SJSA1 (cell line): ENCODE results near the gene PDLIM7. TPM values are rescaled to one million over a fixed set of nuclear protein-coding genes. Genes with fewer than 3 reads are reported as not detected.
A peak's percentile ranks its signal among the peaks of the same experiment; 100 is the strongest.

Experiments used
- DNase-seq, 2 experiments: peaks; one replicate each; pipeline ENCODE4 v3.0.0-alpha.2; 2015 to 2020; ENCODE audit warnings: low spot score in 2 of 2, low read depth in 1 of 2
- H3K27ac ChIP-seq: fragments of 250-450 bp; sonication (Bioruptor Pico); 2 replicates; pipeline ENCODE4 v1.5.1; 2020; ENCODE audit warnings: mild to moderate bottlenecking, moderate library complexity
- H3K27me3 ChIP-seq: fragments of 250-450 bp; sonication (Bioruptor Pico); replicated peaks from 2 replicates; pipeline ENCODE4 v1.5.1; 2020; ENCODE audit warnings: mild to moderate bottlenecking, moderate library complexity
- H3K36me3 ChIP-seq: fragments of 250-450 bp; sonication (Bioruptor Pico); 2 replicates; pipeline ENCODE4 v1.5.1; 2020; ENCODE audit warnings: mild to moderate bottlenecking
- H3K4me1 ChIP-seq: fragments of 250-450 bp; sonication (Bioruptor Pico); replicated peaks from 2 replicates; pipeline ENCODE4 v1.6.1; 2021; ENCODE audit warnings: mild to moderate bottlenecking
- H3K4me3 ChIP-seq: fragments of 250-450 bp; sonication (Bioruptor Pico); 2 replicates; pipeline ENCODE4 v1.5.1; 2020; ENCODE audit warnings: mild to moderate bottlenecking
- H3K9me3 ChIP-seq: fragments of 250-450 bp; sonication (Bioruptor Pico); replicated peaks from 2 replicates; pipeline ENCODE4 v1.5.1; 2020; ENCODE audit warnings: mild to moderate bottlenecking
- total RNA-seq: library from RNA; depleted of rRNA; stranded (reverse); fragments of >200 nt; shearing (Covaris generic); gene quantifications from 2 replicates; pipeline ENCODE4 v1.2.3, GENCODE V29; 2014

Gene PDLIM7
- total RNA-seq, 1 experiment from 2014 or later = 274 TPM

DNA sequence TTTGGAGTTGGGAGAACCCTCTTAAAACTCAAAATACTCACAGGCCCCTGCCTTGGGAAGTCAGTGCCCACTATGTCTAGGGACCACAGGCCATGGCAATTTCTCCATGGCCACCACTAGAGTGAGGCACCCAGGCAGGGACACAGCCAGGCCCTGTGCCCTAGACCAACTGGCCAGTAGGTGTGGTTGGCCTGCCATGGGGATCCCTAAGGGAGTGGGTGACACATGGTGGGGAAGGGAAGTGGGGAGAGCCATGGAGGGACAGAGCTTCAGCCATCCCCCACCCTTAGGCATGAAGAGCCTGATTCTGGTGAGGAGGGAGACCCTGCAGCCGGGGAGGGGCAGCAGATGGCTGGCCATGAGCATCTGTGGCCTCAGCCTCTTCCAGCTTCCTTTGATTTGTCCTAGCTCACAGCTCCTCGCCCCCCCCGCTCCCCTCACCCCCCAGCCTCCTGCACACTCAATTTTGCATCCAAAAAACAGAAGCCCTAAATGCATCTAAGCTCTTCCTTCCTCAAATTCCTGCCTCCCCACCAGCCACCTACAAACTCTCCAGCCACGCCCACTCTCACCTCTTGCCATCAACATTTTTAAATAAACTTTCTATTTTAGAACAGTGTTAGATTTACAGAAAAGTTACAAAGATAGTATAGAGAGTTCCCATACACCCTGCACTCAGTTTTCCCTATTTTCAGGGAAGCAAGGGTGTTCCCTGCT, 22.4 kb downstream of the PDLIM7 start:
- no peak for DNase-seq
- peaks cover 45% of the 10 kb centered on the region for H3K4me1 ChIP-seq
- H3K36me3 ChIP-seq = peaks cover 55% of the 10 kb centered on the region
- no peaks in the 10 kb centered on the region for H3K27me3 ChIP-seq
- H3K27ac ChIP-seq = no peak overlapping the region
- no peaks in the 10 kb centered on the region for H3K9me3 ChIP-seq
- H3K4me3 ChIP-seq = no peak overlapping the region

- Histone ChIP-seq H3K27ac (no peak overlapping the region), H3K27me3 (no peaks in the 10 kb centered on the region), H3K36me3 (peaks cover 54% of the 10 kb centered on the region), H3K9me3 (no peaks in the 10 kb centered on the region), H3K4me3 (no peak overlapping the region), H3K4me1 (peaks cover 55% of the 10 kb centered on the region)
- DNase-seq = no peak
Observed at GRCh38 chr5:177474002-177474476, 23.4 kb downstream of the PDLIM7 start.

GRCh38 chr5:177473443-177474001, 23.9 kb downstream of the PDLIM7 start, which contains the start of gene DBN1:
TSS of gene DBN1 (minus strand) at chr5:177473634. CDS start at chr5:177473521, 113 bp downstream.
- Histone ChIP-seq H3K27ac (no peak within 1 kb of the TSS; the same call in 1 of the 2 replicates), H3K9me3 (no peaks in the 10 kb centered on the region), H3K4me3 (peak within 1 kb of the TSS; percentile 78), H3K27me3 (no peaks in the 10 kb centered on the region), H3K36me3 (peaks cover 54% of the 10 kb centered on the region), H3K4me1 (peaks cover 60% of the 10 kb centered on the region)
- DNase-seq = no peak

GRCh38 chr5:177472460-177473442, 24.7 kb downstream of the PDLIM7 start:
- H3K27me3 ChIP-seq = no peaks in the 10 kb centered on the region
- H3K4me1 ChIP-seq = peaks cover 63% of the 10 kb centered on the region
- peak overlapping the region; percentile 78 for H3K4me3 ChIP-seq
- H3K36me3 ChIP-seq = peaks cover 52% of the 10 kb centered on the region
- no peak for DNase-seq
- no peaks in the 10 kb centered on the region for H3K9me3 ChIP-seq
- H3K27ac ChIP-seq = no peak overlapping the region; the same call in 1 of the 2 replicates

DNA sequence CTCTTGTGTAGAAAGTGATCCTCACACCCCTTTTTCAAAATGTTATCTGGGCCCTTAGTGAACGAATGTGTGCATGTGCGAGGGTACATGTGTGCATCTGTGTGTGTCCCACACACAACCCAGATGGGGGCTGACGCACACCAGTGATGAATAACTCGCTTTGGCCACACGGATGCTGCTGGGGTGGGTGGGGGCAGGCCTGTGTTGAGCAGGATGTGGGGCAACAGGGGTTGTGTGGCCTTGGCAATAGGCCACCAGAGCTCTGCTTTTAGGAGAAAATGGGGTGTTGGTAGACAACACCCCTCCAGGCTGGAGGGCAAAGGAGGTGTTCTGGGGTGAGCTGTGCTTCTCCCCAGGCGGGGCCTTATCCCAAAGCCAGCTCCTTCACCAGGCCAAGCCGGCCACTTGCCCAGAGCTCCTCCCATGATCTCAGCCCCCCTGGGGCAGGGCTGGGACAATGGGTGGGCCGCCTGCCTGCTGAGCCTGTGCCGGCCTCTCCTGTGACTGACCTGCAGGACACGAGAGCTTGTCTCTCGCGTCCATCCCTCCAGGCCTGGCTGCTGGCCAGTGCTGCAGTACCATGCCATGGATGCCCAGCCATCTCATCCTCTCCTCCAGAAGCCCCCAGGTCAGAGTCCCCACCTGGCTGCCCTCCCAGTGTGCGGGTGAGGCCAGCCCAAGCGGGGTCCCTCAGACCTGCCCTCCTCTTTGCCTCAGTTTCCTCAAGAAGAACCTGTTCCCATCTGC, 25.6 kb downstream of the PDLIM7 start:
- peaks cover 56% of the 10 kb centered on the region for H3K4me1 ChIP-seq

GRCh38 chr5:177470759-177471536, 26.5 kb downstream of the PDLIM7 start:
- H3K9me3 ChIP-seq = no peaks in the 10 kb centered on the region
- H3K27me3 ChIP-seq = no peaks in the 10 kb centered on the region
- DNase-seq = no peak
- peak overlapping the region; percentile 35 for H3K27ac ChIP-seq
- H3K4me1 ChIP-seq = peaks cover 50% of the 10 kb centered on the region
- H3K4me3 ChIP-seq = no peak overlapping the region
- peaks cover 68% of the 10 kb centered on the region for H3K36me3 ChIP-seq

More for the DNA sequence above, 25.6 kb downstream of the PDLIM7 start:
- H3K27me3 ChIP-seq = no peaks in the 10 kb centered on the region
- peaks cover 59% of the 10 kb centered on the region for H3K36me3 ChIP-seq
- peak overlapping the region; percentile 78 for H3K4me3 ChIP-seq
- peak overlapping the region; percentile 35 for H3K27ac ChIP-seq
- no peak for DNase-seq
- H3K9me3 ChIP-seq = no peaks in the 10 kb centered on the region

DNA sequence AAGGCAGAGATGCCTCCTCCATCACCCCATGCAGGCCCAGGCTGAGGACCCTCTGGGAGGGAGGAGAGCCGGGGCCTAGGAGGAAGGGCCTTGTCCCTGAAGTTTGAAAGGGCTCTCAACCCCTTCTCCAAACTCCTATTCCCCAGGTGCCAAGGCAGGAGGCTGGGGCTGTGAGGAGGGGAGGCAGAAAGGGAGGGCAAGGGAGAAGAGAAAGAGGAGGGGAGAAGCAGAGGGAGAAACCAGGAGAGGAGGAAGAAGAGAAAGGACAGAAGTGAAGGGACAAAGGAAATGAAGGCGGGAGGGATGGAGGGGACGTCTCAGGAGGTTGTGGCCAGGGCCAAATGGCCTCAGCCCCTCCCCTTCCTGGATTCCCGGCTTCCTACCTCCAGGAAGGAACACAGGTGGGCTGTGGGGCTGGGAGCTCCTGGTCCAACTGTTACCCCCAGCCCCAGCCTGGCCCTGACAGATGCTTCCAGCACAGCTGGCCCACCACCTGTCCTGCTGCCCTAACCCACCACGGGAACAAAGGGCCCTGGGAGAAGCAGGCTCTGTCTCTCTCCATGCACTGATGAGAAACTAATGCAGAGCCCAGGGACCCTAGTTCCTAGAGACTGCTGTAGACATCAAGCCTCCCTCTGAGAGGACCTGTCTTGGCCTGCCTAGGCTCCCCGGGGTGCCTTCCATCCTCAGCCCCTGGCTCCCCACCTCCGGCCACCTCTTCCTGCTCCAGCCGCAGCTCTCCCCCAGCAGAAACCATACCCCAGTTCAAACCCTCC, 27.5 kb downstream of the PDLIM7 start:
- no peak for DNase-seq
- Histone ChIP-seq H3K4me3 (no peak overlapping the region), H3K4me1 (peaks cover 46% of the 10 kb centered on the region), H3K9me3 (no peaks in the 10 kb centered on the region), H3K27me3 (no peaks in the 10 kb centered on the region), H3K36me3 (peaks cover 77% of the 10 kb centered on the region), H3K27ac (no peak overlapping the region)

GRCh38 chr5:177468685-177469628, 28.4 kb downstream of the PDLIM7 start:
- peak overlapping the region; percentile 11; the same call in 1 of the 2 replicates for H3K27ac ChIP-seq
- peaks cover 46% of the 10 kb centered on the region for H3K4me1 ChIP-seq
- peaks cover 81% of the 10 kb centered on the region for H3K36me3 ChIP-seq
- DNase-seq = no peak
- no peak overlapping the region for H3K4me3 ChIP-seq
- no peaks in the 10 kb centered on the region for H3K27me3 ChIP-seq
- no peaks in the 10 kb centered on the region for H3K9me3 ChIP-seq

- peaks cover 86% of the 10 kb centered on the region for H3K36me3 ChIP-seq
- no peaks in the 10 kb centered on the region for H3K27me3 ChIP-seq
- H3K4me3 ChIP-seq = no peak overlapping the region
- no peak for DNase-seq
- H3K9me3 ChIP-seq = no peaks in the 10 kb centered on the region
- no peak overlapping the region for H3K27ac ChIP-seq
- H3K4me1 ChIP-seq = peaks cover 46% of the 10 kb centered on the region
Observed at GRCh38 chr5:177468329-177468684, 29.1 kb downstream of the PDLIM7 start.

DNA sequence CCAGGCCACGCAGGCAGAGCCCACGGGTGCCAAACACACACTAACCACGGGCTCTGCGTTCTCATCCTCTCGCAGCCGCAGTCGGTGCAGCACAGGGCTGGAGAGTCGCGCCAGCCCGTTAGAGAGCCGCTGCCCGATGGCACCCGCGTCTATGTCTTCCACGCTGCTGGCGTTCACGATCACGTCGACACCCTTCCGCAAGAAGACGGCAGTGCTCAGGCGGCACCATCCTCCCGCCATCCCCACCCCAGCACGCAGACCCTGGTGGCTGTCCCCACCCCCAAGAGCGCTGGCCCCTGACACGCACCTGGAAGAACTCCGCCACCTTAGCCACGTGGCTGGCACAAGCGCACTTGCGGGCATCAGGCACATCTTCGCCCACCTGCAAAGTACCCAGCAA, 30.0 kb downstream of the PDLIM7 start:
- no peak for DNase-seq
- Histone ChIP-seq H3K9me3 (no peaks in the 10 kb centered on the region), H3K27ac (no peak overlapping the region), H3K4me3 (no peak overlapping the region), H3K27me3 (no peaks in the 10 kb centered on the region), H3K36me3 (peaks cover 84% of the 10 kb centered on the region), H3K4me1 (peaks cover 43% of the 10 kb centered on the region)

DNA sequence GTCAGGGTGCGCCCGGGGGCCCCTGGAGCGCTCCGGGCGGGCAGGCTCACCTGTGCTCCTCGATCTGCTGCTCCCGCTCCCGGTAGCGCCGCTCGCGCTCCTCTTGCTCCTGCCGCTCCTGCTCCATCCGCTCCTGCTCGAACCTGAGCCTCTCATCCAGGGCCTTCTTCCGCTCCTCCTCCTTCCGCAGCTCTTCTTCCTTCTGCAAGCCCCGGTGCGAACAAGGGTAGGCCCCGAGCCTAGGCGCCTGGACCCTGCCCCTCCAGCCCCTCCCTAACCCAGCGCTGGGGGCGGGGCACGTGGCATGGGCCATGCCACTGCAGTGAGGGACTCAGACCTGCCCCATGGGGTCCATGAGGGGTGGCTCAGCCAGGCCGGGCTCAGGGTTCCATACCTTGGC, 30.5 kb downstream of the PDLIM7 start:
- no peaks in the 10 kb centered on the region for H3K9me3 ChIP-seq
- DNase-seq = no peak
- H3K27me3 ChIP-seq = no peaks in the 10 kb centered on the region
- H3K36me3 ChIP-seq = peaks cover 79% of the 10 kb centered on the region
- no peak overlapping the region for H3K4me3 ChIP-seq
- H3K4me1 ChIP-seq = peaks cover 42% of the 10 kb centered on the region
- H3K27ac ChIP-seq = no peak overlapping the region
